ENCODE results near the gene LRRN2.

The LRRN2 gene

DNA sequence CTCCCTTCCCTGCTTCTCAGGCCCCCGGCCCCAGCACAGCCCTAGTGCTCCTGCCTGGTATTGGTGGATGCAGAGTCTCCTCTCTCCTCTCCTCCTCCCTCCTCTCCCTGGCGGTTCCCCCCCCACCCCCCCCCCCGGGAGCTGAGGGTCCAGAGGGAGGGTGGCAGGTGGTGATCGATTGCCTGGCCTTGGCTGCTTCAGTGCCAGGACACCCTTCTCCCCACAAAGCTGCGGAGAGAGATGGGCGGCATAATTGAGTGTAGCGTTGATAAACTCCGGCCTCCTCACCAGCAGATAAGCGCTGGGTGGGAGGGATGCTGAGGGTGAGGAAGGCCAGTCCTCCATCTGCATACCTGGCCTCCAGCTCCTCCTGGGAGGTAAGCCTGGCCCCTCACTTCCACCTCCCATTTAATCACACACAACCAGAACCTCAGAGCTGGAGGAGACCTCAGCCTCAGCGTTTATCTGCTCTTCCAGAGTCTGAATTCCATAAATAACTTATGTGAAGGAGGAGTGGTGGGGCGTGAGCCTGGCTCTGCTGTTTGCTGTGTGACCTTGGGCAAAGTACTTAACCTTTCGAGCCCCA lies 60.8 kb downstream of the LRRN2 start:
- DNase-seq: no peak

DNA sequence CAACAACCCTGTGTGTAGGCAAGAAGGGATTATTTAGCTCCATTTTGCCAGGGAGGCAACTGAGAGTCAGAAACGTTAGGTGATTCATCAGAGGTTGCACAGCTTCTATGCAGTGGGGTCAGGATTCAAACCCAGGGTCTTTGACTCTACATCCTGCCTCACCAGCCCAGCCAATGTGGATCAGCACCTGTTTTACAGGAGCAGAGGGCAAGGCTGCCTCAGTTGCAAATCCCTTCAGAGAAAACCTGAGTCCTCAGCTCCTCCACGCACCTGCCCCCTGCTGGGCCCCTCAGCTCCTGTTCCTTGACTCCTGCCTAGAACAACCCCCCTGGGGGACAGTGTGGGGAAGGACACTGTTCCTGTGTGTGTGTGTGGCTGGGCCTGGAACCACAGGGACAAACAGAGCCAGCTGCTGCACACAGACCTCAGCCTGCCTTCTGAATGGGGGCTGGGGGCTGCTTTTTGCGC lies 61.6 kb downstream of the LRRN2 start:
- peak; percentile 19 for DNase-seq

- DNase-seq: no peak
These were observed 62.1 kb downstream of the LRRN2 start for GRCh38 chr1:204623365-204623893.

- no peak for DNase-seq
These were observed 63.5 kb downstream of the LRRN2 start for GRCh38 chr1:204621996-204622395.

DNA sequence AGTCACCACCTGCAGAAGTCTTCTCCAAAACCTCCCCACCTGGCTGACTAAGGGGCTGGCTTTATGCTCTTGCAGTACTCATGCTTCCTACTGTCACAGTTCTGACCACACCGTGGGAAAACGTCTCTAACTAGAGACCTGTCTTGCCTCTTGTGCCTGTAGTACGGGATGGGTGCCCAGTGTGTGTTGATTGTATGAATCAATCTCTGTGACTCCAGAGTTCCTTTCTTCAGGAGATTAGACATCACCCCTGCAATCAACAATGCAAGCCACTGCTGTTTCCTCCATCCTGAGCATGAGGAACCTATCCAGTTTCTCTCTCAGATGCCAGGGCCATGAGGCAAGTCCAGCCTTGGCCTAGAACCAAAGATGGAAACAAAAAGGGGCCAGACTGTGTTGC lies 64.1 kb downstream of the LRRN2 start:
- no peak for DNase-seq

DNA sequence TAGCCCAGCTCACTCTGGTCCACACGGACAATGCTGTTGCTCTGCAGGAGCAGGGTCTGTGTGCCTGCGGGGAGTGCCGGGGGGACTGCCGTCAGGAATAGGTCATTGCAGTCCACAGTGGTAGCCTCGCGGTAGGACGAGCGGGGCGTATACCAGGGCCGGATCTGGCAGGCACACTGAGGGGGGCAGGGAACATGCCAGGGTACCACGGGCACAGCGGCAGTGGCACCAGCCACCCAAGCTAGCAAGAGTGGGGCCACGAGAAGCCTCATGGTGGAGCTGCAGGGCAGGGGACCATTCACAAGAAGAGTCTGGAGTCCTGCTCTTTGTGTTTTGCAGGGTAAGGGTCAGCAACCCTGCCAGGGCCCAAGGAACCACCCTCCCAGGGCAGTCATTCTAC lies 65.8 kb downstream of the LRRN2 start:
- no peak for DNase-seq

- DNase-seq: no peak
These were observed 67.3 kb downstream of the LRRN2 start for GRCh38 chr1:204618148-204618760.

DNA sequence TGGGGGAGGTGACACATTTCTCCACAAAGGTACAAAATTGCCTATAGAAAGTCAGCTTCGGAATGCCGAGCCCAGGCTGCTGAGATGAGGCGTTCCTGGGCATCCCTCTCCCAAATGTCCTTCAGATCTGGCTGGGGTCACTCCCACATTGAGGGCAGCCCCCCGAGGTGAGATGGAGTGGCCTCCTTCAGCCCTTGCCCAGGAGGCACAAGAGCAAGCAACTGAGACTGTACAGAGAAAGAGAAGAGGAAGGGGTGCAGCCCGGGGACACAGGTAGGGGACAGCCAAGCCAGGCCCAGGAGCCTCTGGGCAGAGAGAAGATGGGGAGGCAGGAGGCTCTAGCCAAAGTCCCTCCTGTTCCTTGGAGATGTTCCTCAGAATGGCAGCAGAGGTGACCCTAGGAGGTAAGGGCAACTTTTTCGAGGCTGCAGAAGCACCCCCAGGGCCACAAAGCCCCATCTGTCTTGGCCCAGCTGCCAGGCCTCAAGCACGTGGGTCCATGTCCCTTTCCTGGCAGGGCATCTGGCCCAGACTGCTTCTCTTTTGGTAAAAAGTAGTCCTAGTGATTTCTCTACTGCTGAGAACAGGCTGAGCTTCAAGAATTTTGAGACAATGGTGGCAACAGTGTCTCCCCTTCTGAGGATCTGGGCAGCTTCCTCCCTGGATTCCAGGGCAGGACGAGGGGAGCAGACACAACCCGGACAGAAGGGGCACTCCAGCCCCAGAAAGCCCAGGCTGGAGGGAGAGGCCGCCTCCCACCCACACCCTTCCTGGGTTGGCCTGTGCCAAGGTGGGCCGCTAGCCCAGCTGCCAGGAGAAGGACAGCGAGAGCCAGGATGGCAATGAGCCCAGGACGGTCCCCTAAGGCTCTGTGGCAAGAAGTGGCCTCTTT lies 68.0 kb downstream of the LRRN2 start:
- no peak for DNase-seq

DNA sequence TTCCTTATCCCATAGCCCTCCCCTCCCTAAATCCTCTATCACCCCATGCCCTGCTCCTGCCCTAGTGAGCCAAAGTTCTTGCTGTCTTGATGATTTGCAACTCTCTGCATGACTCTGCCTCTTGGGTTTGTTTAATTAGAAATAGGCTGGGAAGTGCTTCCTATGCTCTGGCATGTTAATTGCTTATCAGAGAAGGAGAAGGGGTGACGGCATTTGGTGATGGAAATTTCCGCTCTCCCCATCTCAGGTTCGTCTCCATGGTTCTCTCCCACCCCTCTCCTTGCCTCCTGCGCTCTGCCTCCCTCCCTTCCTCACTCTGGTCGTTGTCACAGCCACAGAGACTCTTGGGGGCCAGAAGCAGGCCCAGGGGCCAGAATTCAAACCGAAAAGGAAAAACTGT lies 68.9 kb downstream of the LRRN2 start:
- no peak for DNase-seq

GRCh38 chr1:204615881-204616280 lies 69.7 kb downstream of the LRRN2 start:
- DNase-seq: no peak

DNA sequence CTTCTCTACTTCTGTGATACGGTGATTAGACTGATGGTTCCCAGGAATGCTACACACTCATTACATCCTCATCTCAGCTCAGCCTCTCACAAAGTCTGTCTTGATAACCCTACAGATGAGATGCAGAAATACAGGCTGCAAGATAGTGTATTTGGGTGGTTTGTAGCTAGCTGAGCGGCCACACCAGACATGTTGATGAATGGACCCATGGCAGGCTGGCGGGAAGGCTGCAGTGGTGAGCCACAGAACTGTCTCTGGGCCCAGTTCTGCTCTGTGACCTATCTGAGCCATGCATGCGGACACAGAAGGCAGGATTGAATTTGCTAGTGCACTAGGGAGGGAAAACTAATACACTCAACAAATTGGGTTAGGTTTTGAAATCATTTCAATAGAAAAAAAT lies 71.9 kb downstream of the LRRN2 start:
- no peak for DNase-seq

DNA sequence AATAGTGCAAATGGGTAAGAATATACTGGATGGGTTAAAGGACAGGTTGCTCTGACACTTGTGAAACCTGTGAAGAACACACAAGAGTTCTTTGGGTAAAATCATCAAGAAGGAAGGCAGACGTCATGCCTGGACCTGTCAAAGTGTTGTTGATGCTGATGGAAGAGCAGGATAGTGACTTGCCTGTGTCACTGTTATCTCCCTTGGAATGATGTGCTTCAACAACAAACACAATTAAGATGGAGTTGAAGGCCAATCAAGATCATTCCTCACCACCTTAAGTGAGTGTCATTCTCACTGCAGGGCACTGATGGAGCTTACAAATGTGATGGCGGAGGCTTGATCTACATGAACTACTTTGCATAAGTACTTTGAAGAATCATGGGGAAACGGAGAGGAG lies 73.2 kb downstream of the LRRN2 start:
- DNase-seq: no peak

- DNase-seq: no peak
These were observed 74.5 kb downstream of the LRRN2 start for GRCh38 chr1:204611036-204611435.

DNA sequence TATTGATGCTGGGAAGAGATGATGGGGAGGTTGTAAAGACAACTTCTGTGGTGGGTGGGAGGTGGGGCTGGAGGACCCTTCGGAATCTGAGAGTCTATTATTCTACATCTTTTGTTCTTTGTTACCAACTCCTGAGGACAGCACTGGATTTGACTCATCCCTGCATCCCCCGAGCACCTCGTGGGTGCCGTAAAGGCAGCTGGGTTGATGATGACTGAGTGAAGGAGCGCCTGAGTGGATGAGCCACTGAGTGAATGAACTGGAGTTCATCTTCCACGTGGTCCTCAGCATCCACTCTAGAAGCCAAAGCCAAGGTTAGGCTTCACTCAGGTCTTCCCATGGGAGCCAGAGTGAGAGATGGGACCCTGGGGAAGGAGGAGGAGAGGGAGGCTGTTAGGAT lies 77.6 kb downstream of the LRRN2 start:
- no peak for DNase-seq

DNA sequence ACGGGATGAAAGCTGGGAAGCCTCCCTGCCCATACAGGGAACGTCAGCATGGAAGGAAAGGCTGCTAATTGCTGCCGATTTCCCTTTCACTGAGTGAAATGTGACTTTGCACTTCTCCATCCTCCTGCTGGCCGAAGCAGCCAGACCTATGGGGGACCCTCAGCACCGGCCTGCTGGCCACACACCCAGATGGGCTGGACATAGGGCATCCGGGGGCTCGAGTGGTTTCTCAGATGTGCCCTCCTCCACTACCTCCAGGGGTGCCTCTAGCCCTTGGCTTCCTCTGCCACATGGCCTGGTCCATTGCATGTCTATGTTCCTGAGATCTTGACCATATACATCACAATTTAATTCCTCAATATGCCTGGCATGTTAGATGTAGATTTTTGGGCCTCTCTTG lies 79.7 kb downstream of the LRRN2 start:
- DNase-seq: no peak

DNA sequence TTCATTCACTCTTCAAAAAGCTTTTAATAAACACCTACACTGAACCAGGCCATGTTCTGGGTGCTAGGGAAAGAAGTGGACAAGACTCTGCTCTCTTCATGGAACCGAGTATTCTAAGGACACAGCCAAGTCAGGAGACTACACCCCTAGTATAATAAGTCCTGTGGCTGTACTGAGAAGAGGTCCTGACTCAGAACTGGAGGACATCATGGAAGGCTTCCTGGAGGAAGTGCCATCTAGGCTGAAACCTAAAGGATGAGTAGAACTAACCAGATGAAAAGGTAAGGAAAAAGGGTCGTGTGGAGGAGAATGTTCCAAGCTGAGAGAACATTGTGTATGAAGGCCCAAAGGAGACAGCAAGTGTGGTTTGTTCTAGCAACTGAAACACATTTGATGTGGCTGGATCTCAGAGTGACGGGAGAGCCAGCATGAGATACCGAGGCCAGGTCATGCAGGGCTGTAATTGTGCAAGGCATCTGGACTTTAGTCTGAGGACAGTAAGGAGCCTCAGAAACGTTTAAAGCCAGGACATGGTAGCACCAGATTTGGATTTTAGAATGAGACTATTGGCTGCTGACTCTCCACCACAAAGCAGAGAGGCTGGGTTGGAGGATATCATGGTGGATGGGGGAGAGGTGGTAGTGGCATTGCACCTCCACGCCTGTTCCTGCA lies 82.5 kb downstream of the LRRN2 start:
- DNase-seq: no peak

DNA sequence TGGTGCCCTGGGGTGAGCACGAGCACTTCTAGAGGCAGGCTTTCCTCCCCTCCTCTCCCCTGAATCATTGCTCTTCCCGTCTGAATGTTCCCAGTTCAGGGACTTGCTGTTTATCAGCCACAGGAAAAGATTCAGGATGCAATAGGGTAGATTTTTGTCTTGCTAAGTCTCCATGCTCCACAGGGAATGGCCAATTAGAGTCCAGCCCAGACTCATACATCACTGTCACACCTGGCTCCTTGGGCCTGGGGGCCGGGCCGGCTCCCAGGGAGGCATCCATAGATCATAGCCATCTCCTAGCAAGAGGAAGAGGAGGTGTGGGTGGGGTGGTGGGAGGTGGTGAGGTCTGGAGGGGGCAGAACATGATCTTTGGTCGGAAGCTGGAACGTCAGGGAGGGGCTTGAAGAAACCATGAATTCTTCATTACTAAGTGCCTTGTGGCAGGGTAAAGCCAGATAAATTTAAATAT lies 83.4 kb downstream of the LRRN2 start:
- DNase-seq: no peak

DNA sequence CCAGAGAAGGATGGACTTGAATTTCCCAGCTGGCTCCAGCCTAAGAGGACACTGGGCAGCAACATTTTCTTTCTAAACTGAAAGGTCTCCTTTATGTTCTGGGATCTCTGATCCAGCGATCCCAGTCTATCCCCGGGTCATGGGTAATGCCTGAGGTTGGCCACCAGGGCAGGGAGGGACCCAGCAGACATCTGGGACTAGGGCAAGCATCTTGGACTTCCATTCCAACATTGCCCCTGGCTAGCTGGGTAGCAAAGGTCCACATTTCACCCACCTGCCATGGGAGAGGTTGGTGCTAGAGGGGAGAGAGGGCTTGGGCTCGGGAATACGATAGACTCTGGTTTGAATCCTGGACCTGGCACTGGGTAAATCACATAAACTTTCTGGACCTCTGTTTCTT lies 84.6 kb downstream of the LRRN2 start:
- DNase-seq: no peak

- no peak for DNase-seq
These were observed 85.3 kb downstream of the LRRN2 start for GRCh38 chr1:204600203-204600602.

DNA sequence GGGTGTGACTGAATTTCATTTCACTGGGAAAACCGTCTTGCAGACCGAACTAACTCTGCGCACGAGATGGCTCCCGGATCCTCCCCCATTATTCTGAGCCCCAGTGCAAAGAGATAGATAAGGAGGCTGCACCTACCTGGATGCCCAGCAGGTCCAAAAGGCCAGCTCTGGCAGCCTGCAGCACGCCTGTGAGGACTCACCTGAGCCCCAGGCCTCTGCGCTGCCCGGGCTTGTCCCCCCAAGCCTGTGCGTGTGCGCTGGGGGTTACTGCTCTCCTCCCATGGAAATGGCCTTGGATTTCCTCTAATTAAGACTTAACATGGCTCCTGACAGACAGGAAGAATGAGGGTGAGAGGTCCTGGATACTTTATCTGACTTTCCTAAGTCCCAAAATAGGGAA lies 85.9 kb downstream of the LRRN2 start:
- DNase-seq: no peak

DNA sequence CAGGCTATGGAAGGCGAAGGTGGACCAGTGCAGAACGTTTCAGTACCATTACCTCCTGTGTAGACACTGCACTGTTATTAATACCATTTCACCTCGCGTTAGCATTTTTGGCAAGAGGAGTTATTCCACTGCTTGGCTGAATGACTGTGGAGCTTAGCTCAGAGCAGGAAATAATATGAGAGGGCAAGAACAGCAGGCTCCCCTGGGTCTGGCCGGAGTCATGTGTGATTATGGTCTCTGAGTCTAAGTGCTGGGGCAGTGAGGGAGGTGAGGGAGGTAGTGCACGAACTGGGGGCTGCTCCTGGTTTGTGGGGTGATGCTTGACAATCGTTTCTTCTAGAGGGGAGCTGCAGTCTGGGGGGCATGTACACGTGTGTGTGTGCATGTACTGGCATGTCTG lies 86.4 kb downstream of the LRRN2 start:
- no peak for DNase-seq

DNA sequence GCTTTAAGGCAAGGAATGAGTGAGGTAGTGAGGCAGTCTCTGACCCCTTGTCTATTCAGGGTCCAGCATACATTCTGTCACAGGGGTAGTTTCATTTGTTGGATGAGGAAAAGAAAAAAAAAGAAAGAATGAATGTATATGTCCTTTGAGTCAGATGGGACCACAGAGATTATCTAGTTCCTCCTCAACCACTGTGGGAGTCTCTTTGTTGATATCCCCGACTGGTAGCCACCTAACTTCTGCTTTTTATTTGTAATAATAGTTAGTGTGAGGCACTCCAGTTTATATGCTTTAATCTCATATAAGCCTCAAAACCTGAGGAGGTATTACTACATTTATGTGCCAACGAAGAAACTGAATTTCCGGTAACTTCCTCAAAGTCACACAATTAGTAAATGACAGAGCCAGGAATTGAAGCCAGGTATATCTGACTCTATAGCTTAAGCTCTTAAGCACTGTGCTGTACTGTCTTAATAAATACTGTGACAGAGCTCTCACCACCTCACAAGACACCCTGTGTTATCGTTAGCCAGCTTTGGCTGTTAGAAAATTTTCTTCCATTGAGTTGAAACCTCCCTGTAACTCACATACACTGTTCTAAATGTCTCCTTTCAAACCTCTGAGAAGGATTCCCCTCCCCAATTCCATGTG lies 87.1 kb downstream of the LRRN2 start:
- no peak for DNase-seq
